ENCODE data around the gene ANXA6.
A peak's percentile ranks its signal among the peaks of the same experiment; 100 is the strongest.

Gene ANXA6

DNA sequence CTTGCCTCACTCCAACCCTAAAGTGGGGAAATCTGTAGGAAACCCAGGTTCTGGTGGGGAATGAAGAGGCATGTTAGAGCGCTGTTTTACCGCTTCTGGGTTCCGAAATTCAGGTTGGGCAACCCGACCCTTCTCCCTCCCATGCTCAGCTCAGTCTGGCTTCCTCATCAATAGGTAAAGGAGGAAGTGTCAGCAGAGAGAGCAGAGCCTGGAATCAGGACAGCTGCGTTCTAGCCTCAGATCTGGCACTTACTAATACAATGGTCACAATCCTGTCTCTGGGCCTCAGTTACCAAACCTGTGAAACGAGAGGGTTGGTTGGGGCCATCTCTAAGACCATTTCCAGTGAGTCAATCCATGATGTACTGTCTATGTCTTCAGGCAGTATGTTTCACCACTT lies 60.5 kb downstream of the ANXA6 start:
- DNase-seq = no peak

GRCh38 chr5:151096001-151096373 lies 61.6 kb downstream of the ANXA6 start:
- DNase-seq = no peak

GRCh38 chr5:151095341-151096000 lies 62.1 kb downstream of the ANXA6 start:
- no peak for DNase-seq

- DNase-seq = no peak
Observed at GRCh38 chr5:151094852-151095245, 62.7 kb downstream of the ANXA6 start.

- DNase-seq = no peak
Observed at GRCh38 chr5:151094030-151094851, 63.3 kb downstream of the ANXA6 start.

GRCh38 chr5:151093476-151093889 lies 64.1 kb downstream of the ANXA6 start:
- no peak for DNase-seq

- no peak for DNase-seq
Observed at GRCh38 chr5:151092762-151093161, 64.8 kb downstream of the ANXA6 start.

DNA sequence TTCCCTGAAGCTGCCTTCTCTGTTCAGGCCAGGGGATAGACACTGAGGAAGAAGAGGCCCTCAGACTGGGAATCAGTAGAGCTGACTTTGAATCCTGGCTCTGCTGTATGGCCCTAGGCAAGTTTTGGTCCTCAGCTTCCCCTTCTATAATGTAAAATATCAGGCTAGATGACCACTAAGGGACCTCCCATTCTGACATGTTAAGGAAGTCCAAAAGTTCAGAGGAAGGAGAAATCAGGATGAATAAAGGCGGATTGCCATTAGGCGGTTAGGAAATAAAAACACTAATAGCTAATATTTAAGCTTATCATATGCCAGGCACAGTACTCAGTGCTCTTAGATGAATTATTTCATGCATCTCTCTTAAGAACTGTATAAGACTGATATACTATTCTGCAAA lies 67.9 kb downstream of the ANXA6 start:
- no peak for DNase-seq

DNA sequence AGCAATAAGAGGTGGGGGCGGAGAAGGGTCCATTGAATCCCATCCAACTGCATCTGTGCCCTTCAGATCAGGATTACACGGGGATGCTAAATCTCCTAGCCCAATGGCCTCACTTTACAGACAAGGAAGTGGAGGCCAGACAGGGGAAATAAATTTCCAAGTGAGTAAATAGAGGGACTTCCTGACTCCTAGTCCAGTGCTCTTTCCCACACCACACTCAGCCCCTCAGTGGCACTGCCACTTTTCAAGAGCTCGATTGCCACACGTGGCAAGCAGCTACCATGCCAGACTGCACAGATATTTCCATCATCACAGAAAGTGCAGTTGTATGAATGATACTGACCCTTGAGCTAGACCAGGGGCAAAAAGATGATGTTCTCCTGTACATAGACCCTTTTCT lies 68.6 kb downstream of the ANXA6 start:
- DNase-seq = no peak

DNA sequence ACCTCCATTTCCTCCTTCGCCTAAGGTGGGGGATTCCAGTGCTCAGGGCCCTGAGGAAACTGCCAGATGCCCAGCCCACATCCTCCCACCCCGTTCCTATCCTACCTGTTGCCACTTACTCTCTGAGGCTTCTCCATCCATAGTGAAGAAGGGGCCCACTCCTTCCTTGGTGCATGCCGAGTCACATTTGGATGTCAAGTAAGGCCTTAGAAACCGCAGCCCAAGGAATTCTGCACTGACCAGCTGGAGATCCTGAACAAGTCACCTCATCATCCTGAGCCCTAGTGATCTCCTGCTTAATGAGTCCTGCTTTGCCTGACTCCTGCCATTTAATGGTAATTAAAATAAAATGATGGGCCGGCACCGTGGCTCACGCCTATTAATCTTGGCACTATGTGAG lies 70.1 kb downstream of the ANXA6 start:
- no peak for DNase-seq

GRCh38 chr5:151086905-151087360 lies 70.6 kb downstream of the ANXA6 start:
- DNase-seq = no peak

- no peak for DNase-seq
Observed at GRCh38 chr5:151086192-151086869, 71.2 kb downstream of the ANXA6 start.

GRCh38 chr5:151085517-151086041 lies 72.0 kb downstream of the ANXA6 start:
- DNase-seq = no peak

- no peak for DNase-seq
Observed at GRCh38 chr5:151084363-151084762, 73.2 kb downstream of the ANXA6 start.

DNA sequence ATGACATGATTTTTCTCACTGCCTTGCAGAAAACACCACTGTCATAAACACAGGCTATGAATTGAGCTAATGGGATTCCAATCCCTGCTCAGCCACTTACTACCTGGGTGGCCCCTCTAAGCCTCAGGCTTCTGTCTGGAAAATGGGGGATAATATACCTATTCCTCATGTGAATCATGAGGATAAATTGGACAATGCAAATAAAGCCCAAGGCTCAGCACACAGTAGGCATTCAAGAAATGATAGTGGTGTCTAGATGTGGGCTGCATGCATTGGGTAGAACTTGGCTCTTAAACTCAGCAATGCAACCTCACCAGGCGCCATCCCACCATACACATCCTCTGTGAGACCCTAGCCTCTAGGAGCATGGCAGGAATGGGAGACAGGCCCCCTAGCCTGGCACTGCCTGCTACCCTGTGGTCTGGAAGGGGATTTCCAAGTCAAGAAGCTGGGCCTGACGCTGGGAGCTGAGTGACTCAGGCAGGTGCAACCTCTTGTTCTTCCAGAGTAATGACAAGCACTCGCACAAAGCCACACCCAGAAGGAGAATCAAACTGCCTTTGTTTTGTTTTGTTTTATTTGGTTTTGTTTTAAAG lies 74.4 kb downstream of the ANXA6 start:
- no peak for DNase-seq

DNA sequence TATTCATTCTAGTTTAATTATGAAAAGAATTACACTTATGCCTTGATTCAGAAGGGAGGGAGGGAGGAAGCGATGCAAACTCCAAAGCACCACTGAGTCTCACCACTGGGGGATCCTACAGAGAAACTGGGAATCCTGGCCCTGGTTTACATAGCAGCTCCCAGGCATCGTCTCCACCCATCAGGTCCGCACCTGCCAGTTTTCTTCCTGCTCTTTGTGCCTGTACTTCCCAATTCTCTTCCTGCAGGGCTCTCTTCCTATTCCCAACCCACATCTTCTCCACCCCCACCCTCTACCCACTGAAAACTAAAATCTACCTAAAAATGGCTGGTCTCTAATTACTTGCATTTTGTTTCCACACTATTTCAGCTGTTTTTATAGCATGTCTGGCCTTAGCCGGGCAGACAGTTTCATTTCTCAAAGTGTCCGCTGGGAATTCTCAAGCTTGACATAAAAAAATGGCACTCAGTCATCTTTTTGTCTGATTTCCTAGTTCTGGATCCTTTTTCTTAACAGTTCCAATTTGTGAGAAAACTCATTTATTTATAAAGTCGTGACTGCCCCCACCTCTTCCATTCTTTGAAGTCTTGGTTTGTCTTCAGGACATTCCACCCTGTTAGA lies 75.2 kb downstream of the ANXA6 start:
- no peak for DNase-seq

GRCh38 chr5:151081431-151082281 lies 75.9 kb downstream of the ANXA6 start:
- peak; percentile 37 for DNase-seq

- DNase-seq = peak; percentile 48
Observed at GRCh38 chr5:151080613-151081430, 76.8 kb downstream of the ANXA6 start, which contains the start of gene TNIP1. Gene TNIP1, minus strand, starts transcription at chr5:151081034. Its CDS starts 15,939 bp downstream, at chr5:151065095.

DNA sequence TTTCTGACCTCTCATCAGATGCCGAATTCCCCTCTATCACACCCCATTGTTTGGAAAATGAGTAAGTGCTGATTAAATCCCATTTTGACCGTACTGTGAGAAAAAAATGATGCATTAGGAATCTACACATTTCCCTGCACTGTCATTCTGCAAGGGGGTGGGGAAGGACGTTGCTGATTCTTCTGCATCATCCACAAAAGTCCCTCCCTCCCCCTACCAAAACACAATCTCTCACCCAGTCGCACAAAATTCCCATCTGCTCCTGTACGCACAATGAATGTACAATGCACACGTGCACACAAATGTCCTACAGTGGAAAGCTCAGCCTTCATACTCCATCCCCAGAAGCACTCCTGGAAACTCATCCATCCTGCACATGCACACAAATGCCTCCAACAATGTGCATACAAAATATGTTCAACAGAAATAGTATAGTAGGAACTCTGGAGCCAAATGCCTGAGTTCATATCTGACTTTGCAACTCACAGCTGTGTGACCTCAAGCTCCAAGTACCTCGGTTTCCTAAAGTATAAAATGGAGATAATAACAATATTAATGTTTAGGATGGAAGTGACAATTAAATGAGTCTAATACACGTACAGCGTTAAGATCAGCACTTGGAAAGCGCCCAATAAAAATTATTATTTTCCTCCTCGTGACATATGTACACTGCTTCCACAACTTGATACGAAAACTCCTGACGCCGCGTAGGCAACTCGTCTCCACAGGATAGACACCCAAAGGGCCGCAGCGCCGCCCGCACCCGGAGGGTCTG lies 77.6 kb downstream of the ANXA6 start:
- no peak for DNase-seq

All from NCI-H2227 treated with DMSO at 0.1 percent for 48 hours (cell line).